HEK293 (cell line): ENCODE measurements around the gene CFAP65.

Experiments used
- CTCF ChIA-PET: fragments of 350-600 bp; formaldehyde crosslinking; extraction: SDS; loops from one replicate; lab custom pipeline; 2021; ENCODE audit warnings: antibody characterized with exemption; lab: Yijun Ruan, JAX
- POLR2A ChIA-PET: fragments of 300-600 bp; formaldehyde crosslinking; extraction: SDS; loops from one replicate; lab custom pipeline; 2020; ENCODE audit warnings: antibody characterized with exemption, inconsistent platforms; lab: Yijun Ruan, JAX
- H3K27ac ChIP-seq: fragments of 200-500 bp; sonication (Bioruptor generic); 2 replicates; pipeline ENCODE4 v1.5.1; 2014; ENCODE audit warnings: low read depth, low read length, control low read depth, inconsistent platforms; ENCODE audit errors: extremely low read depth
- H3K36me3 ChIP-seq, 2 experiments: fragments of 200-500 bp in 1 of 2; sonication (Bioruptor generic) in 1 of 2; 1 replicate in 1 of 2; 2 replicates in 1 of 2; pipeline ENCODE4 v1.5.1; 2014 to 2017; ENCODE audit warnings: inconsistent platforms in 2 of 2, low read length in 2 of 2; ENCODE audit not compliant: control insufficient read depth in 2 of 2, insufficient read depth in 1 of 2
- H3K4me1 ChIP-seq: fragments of 200-500 bp; sonication (Bioruptor generic); 2 replicates; pipeline ENCODE4 v1.5.1; 2014; ENCODE audit warnings: mild to moderate bottlenecking, low read length, inconsistent platforms; ENCODE audit not compliant: control insufficient read depth, insufficient read depth
- H3K4me3 ChIP-seq: 2 replicates; pipeline ENCODE4 v1.5.1; 2011; ENCODE audit warnings: low read depth, mild to moderate bottlenecking, control low read depth, low read length, moderate library complexity
- H3K9me3 ChIP-seq: fragments of 200-500 bp; sonication (Bioruptor generic); 2 replicates; pipeline ENCODE4 v1.5.1; 2014; ENCODE audit warnings: low read depth, low read length, inconsistent platforms; ENCODE audit not compliant: control insufficient read depth, insufficient read depth
- CTCF ChIP-seq: fragments of 450-650 bp; formaldehyde crosslinking; IDR thresholded peaks from 2 replicates; pipeline ENCODE4 v1.5.1; 2016; ENCODE audit warnings: missing biosample characterization, missing genetic modification characterization
- GLIS1 ChIP-seq: fragments of 450-650 bp; formaldehyde crosslinking; IDR thresholded peaks from 2 replicates; pipeline ENCODE4 v1.5.1; 2016; ENCODE audit warnings: missing biosample characterization, missing genetic modification characterization
- KLF7 ChIP-seq: fragments of 450-650 bp; formaldehyde crosslinking; IDR thresholded peaks from 2 replicates; pipeline ENCODE4 v1.5.1; 2016; ENCODE audit warnings: missing biosample characterization, missing genetic modification characterization, borderline replicate concordance
- WT1 ChIP-seq: fragments of 450-650 bp; formaldehyde crosslinking; IDR thresholded peaks from 2 replicates; pipeline ENCODE4 v1.5.1; 2016; ENCODE audit warnings: missing biosample characterization, missing genetic modification characterization
- ZBTB26 ChIP-seq: fragments of 450-650 bp; formaldehyde crosslinking; optimal IDR thresholded peaks from 2 replicates; pipeline ENCODE3; 2016; ENCODE audit warnings: missing biosample characterization, mild to moderate bottlenecking, missing genetic modification characterization
- ZEB2 ChIP-seq: fragments of 450-650 bp; formaldehyde crosslinking; IDR thresholded peaks from 2 replicates; pipeline ENCODE4 v1.5.1; 2016; ENCODE audit warnings: missing biosample characterization, missing genetic modification characterization
- ZNF184 ChIP-seq: fragments of 450-650 bp; IDR thresholded peaks from 2 replicates; pipeline ENCODE4 v1.5.1; 2018; ENCODE audit warnings: missing biosample characterization, mild to moderate bottlenecking, missing genetic modification characterization
- ZNF280D ChIP-seq: fragments of 450-650 bp; formaldehyde crosslinking; IDR thresholded peaks from 2 replicates; pipeline ENCODE4 v1.5.1; 2016; ENCODE audit warnings: missing biosample characterization, missing genetic modification characterization
- ZNF302 ChIP-seq: fragments of 450-650 bp; formaldehyde crosslinking; IDR thresholded peaks from 2 replicates; pipeline ENCODE4 v1.5.1; 2016; ENCODE audit warnings: missing biosample characterization, missing genetic modification characterization, low read depth
- ZNF341 ChIP-seq: fragments of 450-650 bp; formaldehyde crosslinking; IDR thresholded peaks from 2 replicates; pipeline ENCODE4; 2016; ENCODE audit warnings: low read depth, missing biosample characterization, missing genetic modification characterization
- ZNF473 ChIP-seq: fragments of 450-650 bp; formaldehyde crosslinking; IDR thresholded peaks from 2 replicates; pipeline ENCODE4 v1.5.1; 2017; ENCODE audit warnings: missing biosample characterization, missing genetic modification characterization
- ZNF48 ChIP-seq: fragments of 450-650 bp; formaldehyde crosslinking; IDR thresholded peaks from 2 replicates; pipeline ENCODE4 v1.5.1; 2016; ENCODE audit warnings: missing biosample characterization, missing genetic modification characterization
- ZNF514 ChIP-seq: fragments of 450-650 bp; formaldehyde crosslinking; IDR thresholded peaks from 2 replicates; pipeline ENCODE4 v1.5.1; 2016; ENCODE audit warnings: missing biosample characterization, missing genetic modification characterization
- ZNF529 ChIP-seq: fragments of 450-650 bp; formaldehyde crosslinking; IDR thresholded peaks from 2 replicates; pipeline ENCODE4 v1.5.1; 2017; ENCODE audit warnings: missing genetic modification characterization, missing biosample characterization; ENCODE audit not compliant: insufficient replicate concordance
- ZNF549 ChIP-seq: fragments of 450-650 bp; IDR thresholded peaks from 2 replicates; pipeline ENCODE4 v1.5.1; 2018; ENCODE audit warnings: missing biosample characterization, missing genetic modification characterization, mild to moderate bottlenecking, inconsistent platforms, moderate library complexity
- ZNF561 ChIP-seq: fragments of 450-650 bp; IDR thresholded peaks from 2 replicates; pipeline ENCODE4 v1.5.1; 2018; ENCODE audit warnings: missing biosample characterization, missing genetic modification characterization, borderline replicate concordance
- ZNF629 ChIP-seq: fragments of 450-650 bp; formaldehyde crosslinking; IDR thresholded peaks from 2 replicates; pipeline ENCODE4 v1.5.1; 2017; ENCODE audit warnings: missing biosample characterization, missing genetic modification characterization
- ZNF792 ChIP-seq: fragments of 450-650 bp; formaldehyde crosslinking; IDR thresholded peaks from 2 replicates; pipeline ENCODE4 v1.5.1; 2016; ENCODE audit warnings: missing biosample characterization, missing genetic modification characterization
- ZNF843 ChIP-seq: fragments of 450-650 bp; formaldehyde crosslinking; IDR thresholded peaks from 2 replicates; pipeline ENCODE4 v1.5.1; 2016; ENCODE audit warnings: missing biosample characterization, missing genetic modification characterization
- ZSCAN5A ChIP-seq: fragments of 450-650 bp; formaldehyde crosslinking; IDR thresholded peaks from 2 replicates; pipeline ENCODE4 v1.5.1; 2016; ENCODE audit warnings: missing biosample characterization, missing genetic modification characterization

CFAP65 gene

GRCh38 chr2:218990052-218990451 lies 51.3 kb downstream of the CFAP65 start (continued):
- no peak for TF ChIP-seq GLIS1
- no peak for TF ChIP-seq ZNF629
- TF ChIP-seq ZNF48 (tag by site-specific recombination): no peak
- no peak for TF ChIP-seq KLF7 (tag by site-specific recombination)
- TF ChIP-seq ZNF792 (tag by site-specific recombination): no peak
- TF ChIP-seq ZNF341: no peak

- POLR2A ChIA-PET: no interaction called here
- Histone ChIP-seq H3K4me3 (no peak overlapping the region), H3K9me3 (no peaks in the 10 kb centered on the region), H3K36me3 (no peaks in the 10 kb centered on the region), H3K27ac (no peak overlapping the region), H3K4me1 (no peaks in the 10 kb centered on the region; the same call in 1 of the 2 replicates)
- CTCF ChIA-PET: interaction anchor here (0.6 to 2.3 kb wide), 7 partner anchors 9 to 136 kb away, joined by 3 to 19 read pairs (median 3); no protein-coding TSS in a partner anchor
- TF ChIP-seq CTCF (tag by site-specific recombination) (no peak), ZBTB26 (tag by site-specific recombination) (no peak), ZNF280D (tag by site-specific recombination) (no peak), ZNF549 (tag by site-specific recombination) (no peak), ZEB2 (tag by site-specific recombination) (no peak), ZNF561 (tag by site-specific recombination) (no peak), ZNF473 (tag by site-specific recombination) (no peak), ZNF514 (no peak), ZSCAN5A (tag by site-specific recombination) (no peak), ZNF843 (no peak), ZNF302 (no peak), WT1 (tag by site-specific recombination) (no peak), ZNF629 (no peak), ZNF529 (no peak), ZNF184 (no peak)
These were observed 52.7 kb downstream of the CFAP65 start for GRCh38 chr2:218988650-218989049.
